Left ventricle myocardium inferior (tissue), 1 donor: Measurements from ENCODE around the gene FAM171A2. TPM values are rescaled to one million over a fixed set of nuclear protein-coding genes. Genes with fewer than 3 reads are reported as not detected.
"Not testable (repeated sequence)": the region's sequence is repeated elsewhere in the genome, so short reads cannot be mapped to it uniquely, and the experiment has no call there.

Experiments used
- DNase-seq: peaks from one replicate; pipeline ENCODE4 v3.0.0-alpha.2; 2020
- H3K27ac ChIP-seq: fragments of 200-600 bp; replicated peaks from 2 replicates; pipeline ENCODE4 v1.8.0; 2021
- H3K27me3 ChIP-seq: fragments of 200-600 bp; 2 replicates; pipeline ENCODE4 v1.8.0; 2021; ENCODE audit warnings: low read depth
- H3K36me3 ChIP-seq: fragments of 200-600 bp; 2 replicates; pipeline ENCODE4 v1.8.0; 2021
- H3K4me1 ChIP-seq: fragments of 200-600 bp; 2 replicates; pipeline ENCODE4 v1.8.0; 2021
- H3K4me3 ChIP-seq: fragments of 200-600 bp; 2 replicates; pipeline ENCODE4 v1.8.0; 2021; ENCODE audit warnings: mild to moderate bottlenecking, moderate library complexity
- H3K9me3 ChIP-seq: fragments of 200-600 bp; replicated peaks from 2 replicates; pipeline ENCODE4 v1.8.0; 2021
- intact Hi-C: fragments of 100-400 bp; cut with micrococcal nuclease; formaldehyde crosslinking; loops from one replicate; pipeline ENCODE4 v1.11.0; 2022
- total RNA-seq: library from RNA; stranded (reverse); fragmentation: NEBNext Ultra II Directional; extraction: Animal tissue kit (Norgen Biotek cat#: 25700); gene quantifications from one replicate; pipeline ENCODE4 v1.2.1, GENCODE V29; 2021
- TF ChIP-seq, protein P1 (sequence below): fragments of 200-600 bp; IDR thresholded peaks from 2 replicates; pipeline ENCODE4 v1.8.0; 2021; ENCODE audit warnings: antibody characterized with exemption, mild to moderate bottlenecking, borderline replicate concordance
- donor health status: DM: no; HTN: yes; CAD: no; lungs with severe emphysema.

Gene FAM171A2
- total RNA-seq, 1 donor from 2014 or later: 0.55 TPM

DNA sequence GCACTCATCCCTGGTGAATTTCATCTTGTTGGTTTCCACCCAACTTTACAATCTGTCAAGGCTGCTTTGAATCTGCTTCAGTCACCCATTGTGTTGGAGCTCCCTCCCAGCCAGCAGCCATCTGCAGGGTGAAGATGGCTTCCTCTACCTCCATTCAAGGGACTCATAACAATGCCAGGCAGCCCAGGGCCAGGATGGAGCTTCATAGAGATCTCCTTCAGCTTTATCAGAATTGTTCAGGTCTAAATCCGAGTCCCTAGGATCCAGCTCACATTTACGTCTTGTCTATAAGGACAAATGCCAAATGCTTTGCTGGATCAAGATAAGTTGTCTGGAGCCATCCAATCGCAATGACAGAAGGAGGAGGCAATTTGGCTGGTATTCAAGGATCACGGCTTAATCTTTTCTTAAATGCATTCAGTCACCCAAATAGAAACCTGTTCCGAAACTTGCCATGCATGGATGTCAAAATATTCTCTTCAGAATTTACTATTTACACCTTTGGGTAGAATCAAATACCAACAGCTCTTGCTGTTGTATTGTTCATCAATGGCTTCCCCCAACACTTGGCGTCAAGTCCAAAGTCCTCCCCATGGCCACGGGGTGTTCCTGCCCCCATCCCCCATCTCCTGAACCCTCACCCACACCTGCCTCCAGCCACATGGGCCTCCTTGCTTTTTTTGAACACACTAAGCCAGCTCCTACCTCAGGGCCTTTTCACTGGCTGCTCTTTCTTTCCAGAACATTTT, 3.8 kb upstream of the FAM171A2 start:
- Histone ChIP-seq H3K27ac (no peak overlapping the region), H3K4me3 (no peak overlapping the region), H3K27me3 (peaks cover 72% of the 10 kb centered on the region), H3K36me3 (no peaks in the 10 kb centered on the region), H3K4me1 (peaks cover 15% of the 10 kb centered on the region), H3K9me3 (no peaks in the 10 kb centered on the region)
- TF ChIP-seq, protein P1, sequence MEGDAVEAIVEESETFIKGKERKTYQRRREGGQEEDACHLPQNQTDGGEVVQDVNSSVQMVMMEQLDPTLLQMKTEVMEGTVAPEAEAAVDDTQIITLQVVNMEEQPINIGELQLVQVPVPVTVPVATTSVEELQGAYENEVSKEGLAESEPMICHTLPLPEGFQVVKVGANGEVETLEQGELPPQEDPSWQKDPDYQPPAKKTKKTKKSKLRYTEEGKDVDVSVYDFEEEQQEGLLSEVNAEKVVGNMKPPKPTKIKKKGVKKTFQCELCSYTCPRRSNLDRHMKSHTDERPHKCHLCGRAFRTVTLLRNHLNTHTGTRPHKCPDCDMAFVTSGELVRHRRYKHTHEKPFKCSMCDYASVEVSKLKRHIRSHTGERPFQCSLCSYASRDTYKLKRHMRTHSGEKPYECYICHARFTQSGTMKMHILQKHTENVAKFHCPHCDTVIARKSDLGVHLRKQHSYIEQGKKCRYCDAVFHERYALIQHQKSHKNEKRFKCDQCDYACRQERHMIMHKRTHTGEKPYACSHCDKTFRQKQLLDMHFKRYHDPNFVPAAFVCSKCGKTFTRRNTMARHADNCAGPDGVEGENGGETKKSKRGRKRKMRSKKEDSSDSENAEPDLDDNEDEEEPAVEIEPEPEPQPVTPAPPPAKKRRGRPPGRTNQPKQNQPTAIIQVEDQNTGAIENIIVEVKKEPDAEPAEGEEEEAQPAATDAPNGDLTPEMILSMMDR: no peak
- DNase-seq: no peak
- intact Hi-C loops: no loop called here

DNA sequence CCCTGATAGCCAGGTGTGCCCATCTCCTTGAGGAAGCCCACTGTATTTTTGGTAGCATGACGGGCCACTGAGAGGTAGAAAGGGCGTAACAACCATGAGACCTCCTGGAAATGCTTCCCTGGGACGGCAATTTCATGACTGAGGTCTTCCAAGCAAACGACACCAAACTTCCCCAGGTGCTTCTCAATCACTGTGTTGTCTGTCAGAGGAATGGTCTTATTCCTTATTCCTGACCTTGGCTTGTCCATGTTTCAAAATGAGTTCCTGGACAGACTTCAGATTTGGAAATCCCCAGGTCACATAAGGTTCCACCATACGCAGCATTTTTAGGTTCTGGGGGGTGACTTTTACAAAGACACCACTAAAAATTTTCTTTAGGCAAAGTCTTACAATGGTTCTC, 1.4 kb upstream of the FAM171A2 start:
- intact Hi-C loops, H3K36me3 ChIP-seq, DNase-seq, H3K27ac ChIP-seq, H3K4me3 ChIP-seq, H3K9me3 ChIP-seq: not testable (repeated sequence)
- peaks cover 60% of the 10 kb centered on the region for H3K27me3 ChIP-seq
- peaks cover 30% of the 10 kb centered on the region for H3K4me1 ChIP-seq

DNA sequence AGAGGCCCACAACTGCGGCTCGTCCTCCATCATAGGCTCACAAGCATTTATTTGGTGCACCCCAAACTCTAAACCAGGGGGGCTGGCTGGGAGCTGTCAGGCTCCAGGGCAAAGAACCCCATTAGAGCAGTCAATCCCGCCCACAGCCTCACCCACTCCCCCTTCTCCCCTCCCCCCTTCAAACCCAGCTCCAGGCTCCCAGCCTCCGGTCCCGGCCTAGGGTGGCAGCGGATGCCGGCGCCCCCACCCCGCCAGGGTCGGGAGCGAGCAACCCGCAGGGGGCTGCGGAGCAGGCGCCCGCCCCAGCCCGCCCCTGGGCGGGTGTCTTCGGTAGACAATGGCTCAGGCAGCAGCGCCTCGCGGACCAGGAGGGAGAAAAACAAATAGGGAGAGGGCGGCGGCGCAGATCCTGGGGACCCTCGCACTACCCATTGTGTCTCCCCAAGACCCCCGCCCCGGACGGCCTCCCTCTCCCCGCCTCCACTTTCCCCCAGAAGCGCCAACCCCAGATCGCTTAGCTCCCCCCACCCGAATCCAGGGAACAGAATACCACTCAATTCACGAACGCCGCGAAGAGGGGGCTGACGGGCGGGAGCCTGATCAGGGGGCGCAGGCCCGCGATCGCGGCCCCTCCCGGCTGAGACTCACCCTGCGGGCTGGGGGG, 572 bp downstream of the FAM171A2 start:
- Histone ChIP-seq H3K27ac (peak overlapping the region; percentile 6), H3K4me3 (peak overlapping the region; percentile 79), H3K36me3 (no peaks in the 10 kb centered on the region), H3K27me3 (peaks cover 44% of the 10 kb centered on the region), H3K9me3 (no peaks in the 10 kb centered on the region), H3K4me1 (peaks cover 30% of the 10 kb centered on the region)
- DNase-seq: no peak
- TF ChIP-seq, protein P1: no peak
- intact Hi-C loops: no loop called here

DNA sequence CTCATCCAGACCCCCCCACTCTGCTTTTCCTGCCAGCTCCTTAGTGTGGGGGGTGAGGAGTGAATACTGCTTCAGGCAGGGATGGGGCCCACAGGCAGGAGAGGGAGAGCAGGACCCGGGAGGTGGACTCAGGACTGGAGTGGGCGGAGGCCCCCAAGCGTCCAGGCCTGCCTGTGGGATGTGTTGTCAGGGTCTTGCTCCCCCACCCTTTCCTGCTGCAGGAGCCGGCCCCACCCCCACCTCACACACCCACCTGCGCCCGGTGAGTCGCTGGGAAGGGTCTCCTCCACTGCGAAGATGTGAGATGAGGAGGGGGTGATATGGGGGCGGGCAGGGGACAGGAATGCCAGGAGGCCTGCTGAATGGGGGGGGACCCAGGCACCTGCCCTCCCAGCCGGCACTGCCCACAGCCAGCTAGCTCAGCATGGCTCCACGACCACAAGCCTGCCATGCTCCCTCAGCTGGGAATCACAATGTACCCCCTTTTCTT, 1.1 kb downstream of the FAM171A2 start:
- H3K36me3 ChIP-seq: no peaks in the 10 kb centered on the region
- DNase-seq: no peak
- H3K4me3 ChIP-seq: peak overlapping the region; percentile 79
- intact Hi-C loops: no loop called here
- H3K4me1 ChIP-seq: peaks cover 30% of the 10 kb centered on the region
- no peaks in the 10 kb centered on the region for H3K9me3 ChIP-seq
- TF ChIP-seq, protein P1: no peak
- H3K27ac ChIP-seq: no peak overlapping the region
- H3K27me3 ChIP-seq: peaks cover 41% of the 10 kb centered on the region

DNA sequence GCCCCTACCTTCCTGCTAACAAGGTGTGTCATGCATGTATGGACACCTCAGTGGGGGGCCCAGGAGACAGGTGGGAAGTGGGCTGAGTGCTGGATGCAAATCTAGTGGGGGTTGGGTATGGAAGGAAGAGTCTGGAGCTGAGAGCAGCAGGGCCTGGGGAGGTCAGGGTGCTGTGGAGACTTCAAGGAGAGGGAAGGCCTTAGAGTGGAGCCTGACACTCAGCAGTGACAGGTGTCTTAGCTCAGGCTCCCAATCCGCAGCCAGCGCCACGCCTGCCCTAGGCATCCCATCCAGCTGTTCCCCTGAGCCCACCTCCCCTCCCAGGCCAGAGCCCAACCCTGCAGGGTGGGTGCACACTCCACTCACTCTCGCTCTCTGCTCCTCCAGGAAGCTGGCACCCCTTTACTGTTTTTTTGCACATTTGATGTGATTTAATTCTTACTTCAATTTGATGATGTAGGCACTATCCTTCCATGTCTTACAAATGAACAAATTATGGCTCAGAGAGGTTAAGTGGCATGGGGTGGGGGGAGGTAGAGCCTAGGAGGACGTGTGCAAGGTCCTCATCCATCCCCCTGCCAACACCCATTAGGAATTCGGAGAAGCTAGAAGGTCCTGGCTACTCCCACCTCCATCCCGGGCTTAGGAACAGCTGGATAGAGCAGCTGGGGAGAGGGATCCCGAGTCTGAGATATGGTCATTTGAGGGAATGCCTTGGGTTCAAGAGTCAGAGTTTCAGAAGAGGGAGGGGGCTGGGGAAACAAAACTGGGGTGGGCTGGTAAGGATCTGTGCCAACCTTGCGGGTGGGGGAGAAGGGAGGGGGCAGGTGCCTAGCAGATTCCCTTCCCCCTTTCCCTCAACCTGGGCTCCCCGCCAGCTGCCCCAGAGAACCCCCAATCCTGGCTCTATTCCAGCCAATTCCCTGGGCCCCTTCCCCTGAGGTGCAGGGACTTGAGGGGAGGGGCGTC, 2.1 kb downstream of the FAM171A2 start:
- Histone ChIP-seq H3K27me3 (peaks cover 32% of the 10 kb centered on the region), H3K9me3 (no peaks in the 10 kb centered on the region), H3K4me3 (no peak overlapping the region), H3K27ac (no peak overlapping the region), H3K4me1 (peaks cover 30% of the 10 kb centered on the region), H3K36me3 (no peaks in the 10 kb centered on the region)
- TF ChIP-seq, protein P1: no peak
- DNase-seq: no peak
- intact Hi-C loops: no loop called here
